Astrocyte of the spinal cord (primary cell): ENCODE measurements around the gene DCLK1.

ENCODE experiments used
- DNase-seq: peaks from one replicate; pipeline ENCODE4 v3.0.0; 2011; ENCODE audit warnings: low read depth, low spot score
- H3K4me3 ChIP-seq: 2 replicates; pipeline ENCODE4 v1.5.1; 2011; ENCODE audit warnings: low read depth, mild to moderate bottlenecking, low read length, moderate library complexity
- in situ Hi-C: cut with HindIII; loops from 2 replicates; pipeline ENCODE4 v1.10.0; 2017; ENCODE audit warnings: low sequenced_read_pairs
- TF ChIP-seq, protein P1 (sequence below): IDR thresholded peaks from 2 replicates; pipeline ENCODE4 v1.5.1; 2012; ENCODE audit warnings: low read depth, mild to moderate bottlenecking, low read length, inconsistent platforms

DCLK1 gene

DNA sequence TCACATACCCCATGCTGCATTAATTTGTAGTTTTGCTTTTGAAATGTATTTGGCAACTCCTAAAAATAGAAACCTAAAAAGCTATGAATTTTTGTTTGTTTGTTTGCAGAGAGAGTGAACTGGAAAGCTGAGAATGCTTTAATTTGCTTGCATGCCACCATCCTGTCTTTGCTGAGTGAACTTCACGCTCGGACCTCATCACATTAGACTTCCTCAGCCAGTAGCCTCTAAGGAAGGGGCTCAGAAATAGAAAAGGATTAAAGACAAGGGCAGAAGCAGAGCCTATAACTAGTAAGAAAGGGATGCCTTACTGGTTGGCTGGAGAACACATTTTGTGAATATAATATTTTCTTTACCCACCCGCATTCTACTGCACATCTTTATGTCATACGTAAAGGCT lies 275.1 kb downstream of the DCLK1 start:
- TF ChIP-seq, protein P1, sequence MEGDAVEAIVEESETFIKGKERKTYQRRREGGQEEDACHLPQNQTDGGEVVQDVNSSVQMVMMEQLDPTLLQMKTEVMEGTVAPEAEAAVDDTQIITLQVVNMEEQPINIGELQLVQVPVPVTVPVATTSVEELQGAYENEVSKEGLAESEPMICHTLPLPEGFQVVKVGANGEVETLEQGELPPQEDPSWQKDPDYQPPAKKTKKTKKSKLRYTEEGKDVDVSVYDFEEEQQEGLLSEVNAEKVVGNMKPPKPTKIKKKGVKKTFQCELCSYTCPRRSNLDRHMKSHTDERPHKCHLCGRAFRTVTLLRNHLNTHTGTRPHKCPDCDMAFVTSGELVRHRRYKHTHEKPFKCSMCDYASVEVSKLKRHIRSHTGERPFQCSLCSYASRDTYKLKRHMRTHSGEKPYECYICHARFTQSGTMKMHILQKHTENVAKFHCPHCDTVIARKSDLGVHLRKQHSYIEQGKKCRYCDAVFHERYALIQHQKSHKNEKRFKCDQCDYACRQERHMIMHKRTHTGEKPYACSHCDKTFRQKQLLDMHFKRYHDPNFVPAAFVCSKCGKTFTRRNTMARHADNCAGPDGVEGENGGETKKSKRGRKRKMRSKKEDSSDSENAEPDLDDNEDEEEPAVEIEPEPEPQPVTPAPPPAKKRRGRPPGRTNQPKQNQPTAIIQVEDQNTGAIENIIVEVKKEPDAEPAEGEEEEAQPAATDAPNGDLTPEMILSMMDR, result no peak

DNA sequence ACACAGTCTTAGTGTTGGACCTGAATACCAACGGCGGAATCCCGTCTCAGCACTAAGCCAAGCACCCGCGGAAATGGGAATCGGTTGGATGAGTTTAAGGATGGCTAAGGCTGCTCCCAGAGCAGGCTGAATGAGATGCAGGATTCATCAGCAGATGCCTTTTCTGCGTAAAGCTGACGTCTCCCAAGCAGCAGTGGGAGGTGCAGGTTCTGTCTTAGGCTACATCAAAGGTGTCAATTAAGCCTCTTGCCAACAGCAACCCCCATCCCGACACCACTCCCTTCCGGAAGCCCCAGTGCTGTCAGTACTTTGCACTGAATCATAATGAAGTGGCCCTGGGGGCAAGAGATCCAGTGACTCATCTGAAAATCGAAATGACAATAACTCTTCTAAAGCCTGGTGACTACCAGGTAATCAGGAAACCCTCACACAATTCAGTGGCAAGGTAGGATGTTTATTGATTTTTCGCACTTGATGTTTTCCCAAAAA lies 275.6 kb downstream of the DCLK1 start:
- TF ChIP-seq, protein P1, result no peak
- H3K4me3 ChIP-seq, result no peak overlapping the region
- no peak for DNase-seq
- in situ Hi-C loops, result no loop called here

More for the DNA sequence above, 275.1 kb downstream of the DCLK1 start:
- H3K4me3 ChIP-seq, result no peak overlapping the region
- no peak for DNase-seq
- in situ Hi-C loops, result no loop called here

DNA sequence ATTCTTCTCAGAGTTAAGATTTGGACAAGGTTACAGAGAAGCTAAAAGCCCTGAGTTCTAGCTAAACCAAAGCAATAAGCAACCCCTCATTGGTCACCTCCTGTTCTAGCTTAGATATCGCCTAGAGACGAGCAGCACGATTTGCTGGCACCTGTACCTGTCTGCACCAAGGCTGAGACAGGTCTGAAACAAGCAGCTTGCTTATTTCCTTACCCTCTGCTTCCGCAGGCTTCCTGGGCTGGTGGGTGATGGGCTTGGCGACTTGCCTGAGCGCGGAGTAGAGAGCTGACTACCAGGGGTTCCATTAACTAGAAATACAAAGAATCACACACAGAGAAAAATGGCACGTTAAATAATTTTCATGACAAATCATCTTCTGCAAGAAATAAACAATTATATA lies 276.9 kb downstream of the DCLK1 start:
- DNase-seq, result no peak
- TF ChIP-seq, protein P1, result no peak
- in situ Hi-C loops, result no loop called here
- no peak overlapping the region for H3K4me3 ChIP-seq

DNA sequence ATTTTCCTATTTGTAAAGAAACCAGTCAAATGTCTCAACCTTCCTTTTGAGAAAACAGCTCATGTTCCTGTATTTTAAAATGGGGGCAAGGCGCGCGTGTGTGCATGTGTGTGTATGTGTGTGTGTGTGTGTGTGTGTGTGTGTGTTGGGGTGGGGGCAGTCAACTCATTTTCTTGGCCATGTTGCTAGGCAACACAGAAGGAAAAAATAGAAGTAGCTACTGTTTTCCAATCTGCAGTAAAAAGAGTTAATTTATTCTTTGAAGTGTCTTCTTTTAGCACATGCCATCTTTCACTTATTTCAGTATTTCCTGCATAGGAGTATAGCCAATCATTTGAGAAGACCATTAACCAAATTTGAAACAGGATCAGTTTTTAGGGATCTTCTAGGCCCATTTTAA lies 279.3 kb downstream of the DCLK1 start:
- TF ChIP-seq, protein P1, result no peak
- no peak overlapping the region for H3K4me3 ChIP-seq
- in situ Hi-C loops, result no loop called here
- no peak for DNase-seq

DNA sequence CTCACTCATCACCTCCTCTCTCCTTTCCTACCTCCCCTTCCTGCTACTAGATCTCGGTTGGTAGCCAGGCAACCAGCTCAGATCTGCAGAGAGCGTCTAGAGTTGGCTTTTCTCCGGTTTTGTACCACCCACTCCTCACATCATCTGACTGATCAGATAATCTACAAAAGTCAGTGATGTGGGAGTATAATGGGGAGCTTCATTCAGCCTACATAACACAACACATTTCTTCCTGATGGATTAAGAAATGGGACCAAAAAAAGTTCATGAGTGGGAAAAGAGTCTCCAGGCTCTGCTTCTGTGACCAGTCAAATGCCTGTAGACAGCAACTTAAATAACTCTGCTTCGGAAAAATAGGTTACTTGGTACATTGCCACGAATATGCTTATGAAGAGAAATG lies 279.8 kb downstream of the DCLK1 start:
- TF ChIP-seq, protein P1, result no peak
- H3K4me3 ChIP-seq, result no peak overlapping the region
- no peak for DNase-seq
- in situ Hi-C loops, result no loop called here

DNA sequence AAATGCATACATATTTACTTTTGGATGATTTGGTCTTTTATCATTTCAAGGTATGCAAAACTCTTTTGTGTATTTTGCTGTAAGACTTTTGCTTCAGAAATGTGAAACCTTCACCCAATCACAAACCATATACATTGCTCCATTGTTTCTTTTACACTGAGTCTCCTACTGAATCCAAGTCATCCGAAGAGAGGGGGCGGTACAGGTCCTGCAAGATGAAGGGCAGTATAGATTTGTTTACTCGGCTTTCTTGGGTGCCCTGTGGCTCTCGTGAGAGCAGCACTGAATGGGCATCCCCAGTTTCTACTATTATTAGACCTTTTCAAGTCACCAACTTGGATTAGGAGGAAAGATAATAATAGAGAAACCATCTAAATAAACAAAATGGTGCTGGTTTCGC lies 280.6 kb downstream of the DCLK1 start:
- in situ Hi-C loops, result no loop called here
- TF ChIP-seq, protein P1, result no peak
- no peak overlapping the region for H3K4me3 ChIP-seq
- DNase-seq, result no peak

DNA sequence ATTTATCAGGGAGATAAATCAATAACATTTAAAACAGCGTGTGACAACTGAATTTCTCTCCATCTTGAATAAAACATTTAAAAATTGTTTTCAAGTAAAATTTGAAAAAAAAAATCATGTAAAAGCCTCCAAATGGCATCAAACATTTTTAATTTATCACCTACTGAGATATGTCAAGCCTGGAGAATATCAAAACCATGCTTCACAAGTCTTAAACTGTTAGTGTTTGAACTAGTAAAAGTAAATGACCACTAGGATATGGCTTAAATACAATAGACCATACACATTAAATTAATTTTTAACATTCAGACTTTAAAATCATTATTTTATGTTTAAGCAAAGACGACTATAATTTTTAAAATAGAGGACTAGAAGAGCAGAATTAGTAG lies 281.9 kb downstream of the DCLK1 start:
- DNase-seq, result no peak
- in situ Hi-C loops, result no loop called here
- H3K4me3 ChIP-seq, result no peak overlapping the region
- TF ChIP-seq, protein P1, result no peak
